SK-N-SH treated with all-trans-retinoic acid at 6 μM for 48 hours (cell line): ENCODE results near the gene AMOT.

Experiments used
- ATAC-seq: fragments of 200-7000 bp; cut with Tn5 transposase; 3 replicates; pipeline ENCODE4 v1.9.1; 2020; ENCODE audit warnings: mild to moderate bottlenecking, moderate library complexity
- ARNTL ChIP-seq: fragments of 450-650 bp; formaldehyde crosslinking; IDR thresholded peaks from 2 replicates; pipeline ENCODE4 v1.5.0; 2020; ENCODE audit warnings: low read depth, mild to moderate bottlenecking, moderate library complexity, borderline replicate concordance
- CREB5 ChIP-seq: fragments of 250-450 bp; sonication (Bioruptor Pico); IDR thresholded peaks from 2 replicates; pipeline ENCODE4 v1.5.1; 2020; ENCODE audit warnings: low read depth, mild to moderate bottlenecking, moderate library complexity
- CSDC2 ChIP-seq: fragments of 250-450 bp; sonication (Bioruptor Pico); IDR thresholded peaks from 2 replicates; pipeline ENCODE4 v1.5.0; 2020; ENCODE audit warnings: mild to moderate bottlenecking, moderate library complexity
- GLIS3 ChIP-seq: fragments of 250-450 bp; sonication (Bioruptor Pico); IDR thresholded peaks from 2 replicates; pipeline ENCODE4 v1.5.0; 2020; ENCODE audit warnings: mild to moderate bottlenecking, moderate library complexity
- ISL1 ChIP-seq: fragments of 250-450 bp; sonication (Bioruptor Pico); IDR thresholded peaks from 2 replicates; pipeline ENCODE4 v2.1.2; 2022; ENCODE audit warnings: mild to moderate bottlenecking, moderate library complexity
- OSR1 ChIP-seq: fragments of 250-450 bp; sonication (Bioruptor Pico); IDR thresholded peaks from 2 replicates; pipeline ENCODE4 v1.8.0; 2022; ENCODE audit warnings: moderate library complexity, mild to moderate bottlenecking, inconsistent platforms
- SNAI2 ChIP-seq: fragments of 250-450 bp; sonication (Bioruptor Pico); IDR thresholded peaks from 2 replicates; pipeline ENCODE4 v1.5.0; 2020; ENCODE audit warnings: mild to moderate bottlenecking, moderate library complexity
- TCF4 ChIP-seq: fragments of 250-450 bp; sonication (Bioruptor Pico); IDR thresholded peaks from 2 replicates; pipeline ENCODE4 v1.8.0; 2021; ENCODE audit warnings: mild to moderate bottlenecking, moderate library complexity, borderline replicate concordance
- TOX ChIP-seq: fragments of 250-450 bp; sonication (Bioruptor Pico); IDR thresholded peaks from 2 replicates; pipeline ENCODE4 v1.8.0; 2021; ENCODE audit warnings: mild to moderate bottlenecking, moderate library complexity, borderline replicate concordance
- TSHZ2 ChIP-seq: fragments of 250-450 bp; sonication (Bioruptor Pico); IDR thresholded peaks from 2 replicates; pipeline ENCODE4 v1.5.0; 2020; ENCODE audit warnings: mild to moderate bottlenecking, moderate library complexity
- ZFP3 ChIP-seq: fragments of 250-450 bp; sonication (Bioruptor Pico); IDR thresholded peaks from 2 replicates; pipeline ENCODE4 v1.5.0; 2020; ENCODE audit warnings: mild to moderate bottlenecking, moderate library complexity
- ZFP30 ChIP-seq: fragments of 450-650 bp; formaldehyde crosslinking; IDR thresholded peaks from 2 replicates; pipeline ENCODE4 v1.5.0; 2022; ENCODE audit warnings: mild to moderate bottlenecking, moderate library complexity
- ZNF565 ChIP-seq: fragments of 450-650 bp; formaldehyde crosslinking; conservative IDR thresholded peaks from 2 replicates; pipeline ENCODE4 v1.5.0; 2020; ENCODE audit warnings: low read depth, mild to moderate bottlenecking, moderate library complexity
- ZNF70 ChIP-seq: fragments of 450-650 bp; formaldehyde crosslinking; IDR thresholded peaks from 2 replicates; pipeline ENCODE4 v1.5.0; 2020; ENCODE audit warnings: mild to moderate bottlenecking, moderate library complexity
- ZNF8 ChIP-seq: fragments of 450-650 bp; formaldehyde crosslinking; IDR thresholded peaks from 2 replicates; pipeline ENCODE4 v1.5.0; 2020; ENCODE audit warnings: mild to moderate bottlenecking, moderate library complexity
- TF ChIP-seq, protein P1 (sequence below): fragments of 250-450 bp; sonication (Bioruptor Pico); IDR thresholded peaks from 2 replicates; pipeline ENCODE4 v1.8.0; 2021; ENCODE audit warnings: low read depth, mild to moderate bottlenecking, moderate library complexity, borderline replicate concordance
- TF ChIP-seq, protein P2 (sequence below): fragments of 250-450 bp; sonication (Bioruptor Pico); IDR thresholded peaks from 2 replicates; pipeline ENCODE4 v1.8.0; 2020; ENCODE audit warnings: mild to moderate bottlenecking, moderate library complexity, borderline replicate concordance

The AMOT gene

DNA sequence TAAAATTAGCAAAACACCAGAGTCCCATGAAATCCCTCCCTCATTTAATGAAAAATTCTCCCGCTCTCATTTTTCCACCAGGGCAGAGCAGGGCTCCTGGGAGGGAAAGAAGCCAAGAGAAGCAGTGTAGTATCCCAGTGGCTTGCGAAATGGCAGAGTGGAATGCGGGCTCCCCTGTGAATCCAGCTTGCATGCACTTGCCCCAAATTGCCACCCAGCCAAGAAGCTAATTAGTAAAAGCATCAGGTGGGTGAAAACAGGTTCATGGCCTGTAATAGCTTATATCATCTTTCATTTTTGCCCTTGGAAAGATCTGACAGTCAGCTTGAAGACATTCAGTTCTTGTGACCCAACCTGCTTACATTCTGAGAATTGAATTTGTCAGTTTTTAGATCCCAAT lies 10.1 kb downstream of the AMOT start:
- TF ChIP-seq TOX, result no peak
- ATAC-seq, result no peak

DNA sequence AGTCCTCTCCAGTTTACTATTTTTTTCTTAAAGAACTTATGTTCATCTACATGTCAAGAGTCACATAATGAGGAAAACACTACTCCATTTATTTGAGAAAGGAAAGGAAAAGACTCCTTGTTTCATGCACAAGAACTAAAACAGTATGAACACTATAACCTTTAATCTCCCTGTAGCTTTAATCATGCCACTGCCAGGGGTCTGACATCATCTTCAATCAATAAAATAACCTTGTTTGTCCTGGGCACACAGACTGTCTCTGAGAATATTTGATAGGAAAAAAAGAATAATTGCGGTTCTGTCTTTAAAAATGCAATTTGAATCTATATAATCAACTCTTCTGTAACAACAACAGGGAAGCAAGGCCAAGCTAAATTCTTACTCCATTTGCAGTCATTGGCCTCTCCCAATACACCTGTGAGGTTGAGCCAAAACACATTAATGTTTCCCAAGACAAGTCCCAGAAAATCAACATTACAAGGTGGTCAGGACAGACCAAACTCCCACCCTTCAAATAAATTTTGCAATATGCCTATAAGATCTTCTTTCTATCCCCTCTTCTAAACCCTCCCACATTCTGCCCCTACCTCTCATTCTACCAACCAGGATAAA lies 13.2 kb downstream of the AMOT start:
- no peak for ATAC-seq
- TF ChIP-seq OSR1 (CRISPR knock-in tag) (no peak), CREB5 (no peak), ZNF8 (CRISPR knock-in tag) (no peak), ISL1 (CRISPR knock-in tag) (no peak), GLIS3 (no peak), ZNF70 (CRISPR knock-in tag) (no peak), ZFP3 (CRISPR knock-in tag) (no peak), ARNTL (no peak), CSDC2 (no peak), TCF4 (no peak), TSHZ2 (CRISPR knock-in tag) (no peak), TOX (no peak), ZNF565 (no peak)
- TF ChIP-seq, protein P1, sequence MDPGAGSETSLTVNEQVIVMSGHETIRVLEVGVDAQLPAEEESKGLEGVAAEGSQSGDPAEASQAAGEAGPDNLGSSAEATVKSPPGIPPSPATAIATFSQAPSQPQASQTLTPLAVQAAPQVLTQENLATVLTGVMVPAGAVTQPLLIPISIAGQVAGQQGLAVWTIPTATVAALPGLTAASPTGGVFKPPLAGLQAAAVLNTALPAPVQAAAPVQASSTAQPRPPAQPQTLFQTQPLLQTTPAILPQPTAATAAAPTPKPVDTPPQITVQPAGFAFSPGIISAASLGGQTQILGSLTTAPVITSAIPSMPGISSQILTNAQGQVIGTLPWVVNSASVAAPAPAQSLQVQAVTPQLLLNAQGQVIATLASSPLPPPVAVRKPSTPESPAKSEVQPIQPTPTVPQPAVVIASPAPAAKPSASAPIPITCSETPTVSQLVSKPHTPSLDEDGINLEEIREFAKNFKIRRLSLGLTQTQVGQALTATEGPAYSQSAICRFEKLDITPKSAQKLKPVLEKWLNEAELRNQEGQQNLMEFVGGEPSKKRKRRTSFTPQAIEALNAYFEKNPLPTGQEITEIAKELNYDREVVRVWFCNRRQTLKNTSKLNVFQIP (CRISPR knock-in tag), result no peak
- TF ChIP-seq, protein P2, sequence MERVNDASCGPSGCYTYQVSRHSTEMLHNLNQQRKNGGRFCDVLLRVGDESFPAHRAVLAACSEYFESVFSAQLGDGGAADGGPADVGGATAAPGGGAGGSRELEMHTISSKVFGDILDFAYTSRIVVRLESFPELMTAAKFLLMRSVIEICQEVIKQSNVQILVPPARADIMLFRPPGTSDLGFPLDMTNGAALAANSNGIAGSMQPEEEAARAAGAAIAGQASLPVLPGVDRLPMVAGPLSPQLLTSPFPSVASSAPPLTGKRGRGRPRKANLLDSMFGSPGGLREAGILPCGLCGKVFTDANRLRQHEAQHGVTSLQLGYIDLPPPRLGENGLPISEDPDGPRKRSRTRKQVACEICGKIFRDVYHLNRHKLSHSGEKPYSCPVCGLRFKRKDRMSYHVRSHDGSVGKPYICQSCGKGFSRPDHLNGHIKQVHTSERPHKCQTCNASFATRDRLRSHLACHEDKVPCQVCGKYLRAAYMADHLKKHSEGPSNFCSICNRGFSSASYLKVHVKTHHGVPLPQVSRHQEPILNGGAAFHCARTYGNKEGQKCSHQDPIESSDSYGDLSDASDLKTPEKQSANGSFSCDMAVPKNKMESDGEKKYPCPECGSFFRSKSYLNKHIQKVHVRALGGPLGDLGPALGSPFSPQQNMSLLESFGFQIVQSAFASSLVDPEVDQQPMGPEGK (CRISPR knock-in tag), result no peak

DNA sequence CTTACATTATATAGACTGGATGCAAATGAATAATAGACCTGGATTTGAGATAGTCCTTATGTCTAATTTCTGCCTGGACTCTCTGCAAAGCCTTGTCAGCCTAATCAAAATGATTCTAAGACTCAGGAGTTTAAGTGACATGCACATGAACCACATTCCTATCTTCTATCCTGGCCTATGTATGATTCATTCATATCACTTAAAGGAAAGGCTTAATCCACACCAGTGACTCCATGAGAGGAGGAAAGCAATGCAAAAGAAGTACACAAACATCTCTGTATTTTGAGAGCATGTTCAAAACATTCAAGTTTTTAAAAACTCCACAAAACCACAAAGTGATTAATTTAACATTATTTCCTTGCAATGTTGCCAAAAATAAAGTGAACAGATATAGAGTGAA lies 14.6 kb downstream of the AMOT start:
- TF ChIP-seq CREB5, result no peak
- TF ChIP-seq SNAI2 (CRISPR knock-in tag), result no peak
- TF ChIP-seq ZFP30 (CRISPR knock-in tag), result no peak
- no peak for TF ChIP-seq ISL1 (CRISPR knock-in tag)
- TF ChIP-seq, protein P1 (CRISPR knock-in tag), result no peak
- no peak for TF ChIP-seq ARNTL
- TF ChIP-seq GLIS3, result no peak
- ATAC-seq, result peak; percentile 43; the same call in 1 of the 3 replicates

DNA sequence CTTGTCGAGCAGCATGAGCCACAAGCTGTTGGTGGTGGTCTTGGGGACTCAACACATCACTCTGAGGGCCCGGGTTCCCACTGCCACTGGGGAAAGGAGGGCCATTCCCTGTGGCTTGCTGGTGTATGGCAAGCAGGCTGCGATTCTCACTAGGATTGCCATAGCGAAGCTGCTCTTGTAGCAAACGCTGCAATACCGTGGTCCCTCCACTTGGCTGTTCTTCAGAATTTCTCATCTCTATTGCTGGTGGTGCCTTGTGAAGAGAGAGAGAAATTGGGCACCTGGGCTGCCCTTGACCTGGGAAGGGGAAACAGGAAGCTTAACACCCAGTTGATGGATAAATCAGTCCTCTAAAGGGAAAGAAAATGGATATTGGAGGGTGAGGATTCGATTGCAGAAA lies 17.7 kb downstream of the AMOT start:
- TF ChIP-seq CREB5 (no peak), TSHZ2 (CRISPR knock-in tag) (no peak)
- TF ChIP-seq, protein P2 (CRISPR knock-in tag), result no peak
- ATAC-seq, result no peak
